H1 (cell line): ENCODE measurements around the gene NEK4. TPM values are rescaled to one million over a fixed set of nuclear protein-coding genes. Genes with fewer than 3 reads are reported as not detected.
A peak's percentile ranks its signal among the peaks of the same experiment; 100 is the strongest.

ENCODE experiments used
- CTCF ChIA-PET: fragments of 300-600 bp; sonication (Branson Sonifier 250); formaldehyde crosslinking; loops from one replicate; lab custom pipeline; 2021; ENCODE audit not compliant: partially characterized antibody; lab: Charles Lee
- POLR2A ChIA-PET: fragments of 300-600 bp; sonication (Branson Sonifier 250); formaldehyde crosslinking; loops from one replicate; lab custom pipeline; 2021; ENCODE audit warnings: inconsistent platforms; ENCODE audit not compliant: partially characterized antibody; lab: Charles Lee
- DNase-seq, 2 experiments: peaks; one replicate each; pipeline versions ENCODE4 v3.0.0 to v3.0.0-alpha.2; 2010 to 2022; ENCODE audit warnings: low spot score in 2 of 2, low read depth in 1 of 2, mixed read lengths in 1 of 2
- FAIRE-seq: peaks from 2 replicates; lab custom pipeline; 2011; peaks lifted over from hg19 to GRCh38; lab: Jason Lieb, UNC
- H2AFZ ChIP-seq: 2 replicates; pipeline ENCODE4 v1.8.1; 2012; ENCODE audit warnings: low read length, inconsistent platforms
- H2AK5ac ChIP-seq: 2 replicates; pipeline ENCODE4 v1.6.1; 2013; ENCODE audit warnings: low read depth, low read length
- H2BK120ac ChIP-seq: replicated peaks from 2 replicates; pipeline ENCODE3; 2013; ENCODE audit warnings: low read depth, low read length, inconsistent platforms
- H2BK12ac ChIP-seq: 2 replicates; pipeline ENCODE4 v1.6.1; 2013; ENCODE audit warnings: low read depth, low read length
- H2BK15ac ChIP-seq: 2 replicates; pipeline ENCODE4 v1.6.1; 2013; ENCODE audit warnings: low read length
- H2BK20ac ChIP-seq: 2 replicates; pipeline ENCODE4 v1.6.1; 2013; ENCODE audit warnings: low read length
- H2BK5ac ChIP-seq: 2 replicates; pipeline ENCODE4 v1.6.1; 2013; ENCODE audit warnings: low read depth, low read length
- H3K14ac ChIP-seq: 2 replicates; pipeline ENCODE4 v1.6.1; 2013; ENCODE audit warnings: inconsistent platforms; ENCODE audit not compliant: insufficient read length
- H3K18ac ChIP-seq: 2 replicates; pipeline ENCODE4 v1.6.1; 2013; ENCODE audit warnings: low read length; ENCODE audit errors: extremely low read depth
- H3K23ac ChIP-seq: 2 replicates; pipeline ENCODE4 v1.6.1; 2013; ENCODE audit warnings: inconsistent platforms; ENCODE audit not compliant: insufficient read length
- H3K23me2 ChIP-seq: 2 replicates; pipeline ENCODE4 v1.6.1; 2013; ENCODE audit warnings: low read depth, low read length
- H3K27ac ChIP-seq: 2 replicates; pipeline ENCODE4 v1.6.1; 2011; ENCODE audit warnings: low read depth, low read length, inconsistent platforms
- H3K27me3 ChIP-seq, 4 experiments: replicated peaks in 1 of 4; 1 replicate in 1 of 4; 2 replicates in 3 of 4; pipeline versions ENCODE4 v1.6.1 to v1.8.1; 2011 to 2013; ENCODE audit warnings: low read length in 3 of 4, mild to moderate bottlenecking in 3 of 4, inconsistent platforms in 2 of 4, mixed read lengths in 2 of 4, moderate library complexity in 1 of 4; ENCODE audit not compliant: control insufficient read depth in 3 of 4, insufficient read depth in 3 of 4; ENCODE audit errors: extremely low read depth in 1 of 4
- H3K36me3 ChIP-seq, 4 experiments: 2 replicates each; pipeline versions ENCODE4 v1.6.1 to v1.8.1; 2011 to 2013; ENCODE audit warnings: mild to moderate bottlenecking in 4 of 4, low read length in 3 of 4, moderate library complexity in 2 of 4, control low read depth in 1 of 4, inconsistent platforms in 1 of 4; ENCODE audit not compliant: insufficient read depth in 4 of 4, control insufficient read depth in 2 of 4
- H3K4ac ChIP-seq: replicated peaks from 2 replicates; pipeline ENCODE3; 2013; ENCODE audit warnings: low read length, low read depth, mixed read lengths, inconsistent platforms; ENCODE audit not compliant: insufficient read length
- H3K4me1 ChIP-seq, 4 experiments: replicated peaks in 1 of 4; 1 replicate in 1 of 4; 2 replicates in 3 of 4; pipeline versions ENCODE4 v1.6.1 to v1.8.1; 2011 to 2013; ENCODE audit warnings: low read length in 3 of 4, inconsistent platforms in 2 of 4, mixed read lengths in 1 of 4; ENCODE audit not compliant: insufficient read depth in 4 of 4, control insufficient read depth in 3 of 4
- H3K4me2 ChIP-seq, 2 experiments: 2 replicates each; pipeline versions ENCODE4 v1.6.1 to v1.8.1; 2011 to 2013; ENCODE audit warnings: low read depth in 2 of 2, low read length in 2 of 2, control low read depth in 1 of 2, inconsistent platforms in 1 of 2, mild to moderate bottlenecking in 1 of 2; ENCODE audit not compliant: insufficient read depth in 1 of 2
- H3K4me3 ChIP-seq, 4 experiments: fragments of 200-600, 300-600 bp in 1 of 4; sonication (generic), shearing (Covaris generic), sonication (Bioruptor Twin) in 1 of 4; 2 replicates each; pipeline versions ENCODE4 v1.5.1 to v1.8.1; 2011 to 2016; ENCODE audit warnings: low read length in 4 of 4, low read depth in 3 of 4, control low read depth in 2 of 4, inconsistent platforms in 2 of 4, mild to moderate bottlenecking in 2 of 4, mixed read lengths in 1 of 4, moderate library complexity in 1 of 4; ENCODE audit not compliant: insufficient read depth in 2 of 4; ENCODE audit errors: extremely low read depth in 1 of 4
- H3K56ac ChIP-seq: replicated peaks from 2 replicates; pipeline ENCODE3; 2013; ENCODE audit warnings: low read depth, mild to moderate bottlenecking, mixed read lengths, low read length, inconsistent platforms; ENCODE audit not compliant: insufficient read length
- H3K79me1 ChIP-seq: 2 replicates; pipeline ENCODE4 v1.6.1; 2013; ENCODE audit warnings: low read depth, low read length, control low read depth
- H3K79me2 ChIP-seq, 2 experiments: 2 replicates each; pipeline versions ENCODE4 v1.6.1 to v1.8.1; 2012 to 2013; ENCODE audit warnings: low read length in 2 of 2, mild to moderate bottlenecking in 2 of 2, inconsistent platforms in 1 of 2; ENCODE audit not compliant: insufficient read depth in 2 of 2, control insufficient read depth in 1 of 2
- H3K9ac ChIP-seq, 4 experiments: replicated peaks in 1 of 4; 1 replicate in 1 of 4; 2 replicates in 3 of 4; pipeline versions ENCODE4 v1.6.1 to v1.8.1; 2011 to 2013; ENCODE audit warnings: low read depth in 3 of 4, low read length in 3 of 4, control low read depth in 2 of 4, mild to moderate bottlenecking in 2 of 4, moderate library complexity in 2 of 4, inconsistent platforms in 1 of 4; ENCODE audit errors: extremely low read depth in 1 of 4
- H3K9me3 ChIP-seq, 2 experiments: 2 replicates each; pipeline versions ENCODE4 v1.6.1 to v1.8.1; 2012 to 2013; ENCODE audit warnings: mild to moderate bottlenecking in 2 of 2, moderate library complexity in 2 of 2, control low read depth in 1 of 2, inconsistent platforms in 1 of 2, low read depth in 1 of 2, low read length in 1 of 2, mixed read lengths in 1 of 2; ENCODE audit not compliant: insufficient read depth in 2 of 2
- H4K20me1 ChIP-seq, 2 experiments: replicated peaks in 1 of 2; 2 replicates each; pipeline versions ENCODE3 to v1.8.1; 2011 to 2013; ENCODE audit warnings: inconsistent platforms in 2 of 2, low read length in 2 of 2, mild to moderate bottlenecking in 1 of 2; ENCODE audit not compliant: insufficient read depth in 2 of 2, control insufficient read depth in 1 of 2
- H4K5ac ChIP-seq: 2 replicates; pipeline ENCODE4 v1.6.1; 2013; ENCODE audit warnings: low read length, low read depth, mixed read lengths, inconsistent platforms; ENCODE audit not compliant: insufficient read length
- H4K8ac ChIP-seq: 2 replicates; pipeline ENCODE4 v1.8.0; 2013; ENCODE audit warnings: mild to moderate bottlenecking, moderate library complexity, low read length, inconsistent platforms; ENCODE audit not compliant: insufficient read depth; ENCODE audit errors: extremely low read depth
- H4K91ac ChIP-seq: replicated peaks from 2 replicates; pipeline ENCODE3; 2013; ENCODE audit warnings: low read length, mixed read lengths, inconsistent platforms; ENCODE audit not compliant: insufficient read length
- ATF2 ChIP-seq: IDR thresholded peaks from 2 replicates; pipeline ENCODE4 v1.6.1; 2012; ENCODE audit warnings: low read length, inconsistent platforms
- CREB1 ChIP-seq: IDR thresholded peaks from 2 replicates; pipeline ENCODE4 v1.6.1; 2012; ENCODE audit warnings: inconsistent platforms
- CTBP2 ChIP-seq: IDR thresholded peaks from 2 replicates; pipeline ENCODE4 v1.7.0; 2011; ENCODE audit warnings: borderline replicate concordance, mild to moderate bottlenecking, moderate library complexity, mixed read lengths, low read length; ENCODE audit not compliant: insufficient read depth, insufficient read length
- EP300 ChIP-seq, 2 experiments: IDR thresholded peaks; 1 replicate in 1 of 2; 2 replicates in 1 of 2; pipeline ENCODE4 v1.6.1; 2011 to 2012; ENCODE audit warnings: low read depth in 2 of 2, low read length in 2 of 2, mild to moderate bottlenecking in 2 of 2, borderline replicate concordance in 1 of 2, inconsistent platforms in 1 of 2, moderate library complexity in 1 of 2
- GABPA ChIP-seq: IDR thresholded peaks from 2 replicates; pipeline ENCODE4 v1.6.1; 2011; ENCODE audit warnings: mild to moderate bottlenecking, low read length, moderate library complexity, borderline replicate concordance; ENCODE audit not compliant: insufficient read depth
- JUN ChIP-seq: IDR thresholded peaks from 2 replicates; pipeline ENCODE4 v1.6.1; 2011; ENCODE audit warnings: low read depth, mild to moderate bottlenecking, improper control_type of control experiment, low read length
- JUND ChIP-seq: IDR thresholded peaks from 2 replicates; pipeline ENCODE4 v1.6.1; 2011; ENCODE audit warnings: mild to moderate bottlenecking, improper control_type of control experiment, low read length
- NANOG ChIP-seq: IDR thresholded peaks from 2 replicates; pipeline ENCODE4 v1.6.1; 2011; ENCODE audit warnings: low read length, low read depth, mild to moderate bottlenecking, inconsistent platforms; ENCODE audit not compliant: insufficient read depth, poor library complexity, severe bottlenecking
- NRF1 ChIP-seq: IDR thresholded peaks from 2 replicates; pipeline ENCODE4 v1.6.1; 2011; ENCODE audit warnings: mild to moderate bottlenecking, low read depth, low read length, improper control_type of control experiment
- PHF8 ChIP-seq: fragments of 200-600 bp; sonication (generic); conservative IDR thresholded peaks from 2 replicates; pipeline ENCODE4 v1.7.1; 2012; ENCODE audit warnings: low read depth, mild to moderate bottlenecking, inconsistent platforms, low read length, moderate library complexity
- SIN3A ChIP-seq, 2 experiments: IDR thresholded peaks in 1 of 2; conservative IDR thresholded peaks in 1 of 2; 2 replicates each; pipeline ENCODE4 v1.6.1; 2011 to 2012; ENCODE audit warnings: low read length in 2 of 2, improper control_type of control experiment in 1 of 2, low read depth in 1 of 2, mild to moderate bottlenecking in 1 of 2
- WGBS, 2 experiments: shearing (Covaris generic) in 1 of 2; methylation state at CpG; one replicate each; pipeline versions ENCODE4 v1.1.6 to v1.1.7; 2013 to 2015; ENCODE audit warnings: low lambda C conversion rate in 2 of 2, mixed read lengths in 2 of 2, inconsistent platforms in 1 of 2, low coverage in 1 of 2, missing lambda C conversion rate in 1 of 2; ENCODE audit not compliant: insufficient replicate concordance in 2 of 2, insufficient coverage in 1 of 2, insufficient read length in 1 of 2; ENCODE audit errors: extremely low coverage in 1 of 2, missing lambda C conversion rate in 1 of 2; 5-methylcytosine and 5-hydroxymethylcytosine counted together
- polyA plus RNA-seq, 7 experiments: library from polyadenylated mRNA; depleted of rRNA in 3 of 7; stranded (reverse) in 5 of 7; unstranded in 2 of 7; fragments of >200 nt in 5 of 7; fragments of 200-250 nt in 2 of 7; gene quantifications; 1 replicate in 5 of 7; 2 replicates in 1 of 7; 4 replicates in 1 of 7; pipeline versions ENCODE4 v1.2.1 to v1.2.3, GENCODE V29; 2011 to 2013; ENCODE audit warnings: missing spikeins in 2 of 7, mixed read lengths in 2 of 7
- total RNA-seq: library from RNA; stranded (reverse); fragmentation: NEBNext Ultra II Directional; extraction: Animal tissue kit (Norgen Biotek cat#: 25700); gene quantifications from 2 replicates; pipeline ENCODE4 v1.2.1, GENCODE V29; 2021

The NEK4 gene
- total and polyA plus RNA-seq, 2 of the 8 experiments (the other 6 are each of a cell fraction or from before 2014, with no cell fraction given) = 7.5 to 40.0 TPM

- peaks cover 8% of the 10 kb centered on the region for H3K79me1 ChIP-seq
- H2BK120ac ChIP-seq = no peak overlapping the region
- H3K79me2 ChIP-seq = peaks cover 0 to 34% of the 10 kb centered on the region in 2 experiments; a peak in 2 of 4 replicates
- peak overlapping the region; percentile 94 to 99 for H3K4me2 ChIP-seq
- no peak for FAIRE-seq
- H3K4me3 ChIP-seq = peak overlapping the region; percentile 70 to 93 (median 82)
- 2% methylated on average over 25 of the region's 25 CpGs; no CpG with 5 or more reads in 1 of the 2 experiments for WGBS, 2 experiments
- no peak overlapping the region; the same call in 1 of the 2 replicates for H3K18ac ChIP-seq
- H3K36me3 ChIP-seq = peaks cover 0 to 9% (median 1%) of the 10 kb centered on the region in 4 experiments; a peak in 3 of 8 replicates
- H3K27ac ChIP-seq = peak overlapping the region; percentile 70; the same call in 1 of the 2 replicates
- H3K4me1 ChIP-seq = peaks cover 0 to 5% (median 2%) of the 10 kb centered on the region in 4 experiments; a peak in 5 of 7 replicates
- H4K20me1 ChIP-seq = no peaks in the 10 kb centered on the region
- H3K9ac ChIP-seq = peak overlapping the region; percentile 55 to 85 (median 68); a peak in 6 of 7 replicates
- ChIA-PET CTCF (interaction anchor here (1.0 kb wide), 1 partner anchor 9 kb away, joined by 3 read pairs; no protein-coding TSS in a partner anchor), POLR2A (interaction anchor here (0.6 to 18.8 kb wide), 5 partner anchors 10 to 338 kb away, joined by 3 to 347 read pairs (median 5); partner anchors contain the start of genes GNL3 and PBRM1)
- H3K14ac ChIP-seq = no peak overlapping the region
- no peak overlapping the region for H2BK20ac ChIP-seq
- no peak overlapping the region for H2AK5ac ChIP-seq
- H4K8ac ChIP-seq = peak overlapping the region; percentile 80; the same call in 1 of the 2 replicates
- peak overlapping the region; percentile 74 for H4K5ac ChIP-seq
- peak overlapping the region; percentile 10 for H3K56ac ChIP-seq
- no peak overlapping the region for H2BK12ac ChIP-seq
- no peak overlapping the region for H3K4ac ChIP-seq
- H2AFZ ChIP-seq = peak overlapping the region; percentile 93; the same call in 1 of the 2 replicates
- H3K23ac ChIP-seq = no peak overlapping the region
- H2BK15ac ChIP-seq = no peak overlapping the region
- no peak for DNase-seq
- H2BK5ac ChIP-seq = peak overlapping the region; percentile 88; the same call in 1 of the 2 replicates
- peaks cover 13% of the 10 kb centered on the region for H3K23me2 ChIP-seq
- H3K27me3 ChIP-seq = no peaks in the 10 kb centered on the region
- H4K91ac ChIP-seq = peak overlapping the region; percentile 81
- H3K9me3 ChIP-seq = no peaks in the 10 kb centered on the region
- TF ChIP-seq ATF2 = no peak
- no peak for TF ChIP-seq JUND
- no peak; the same call in 1 of the 2 replicates for TF ChIP-seq PHF8
- TF ChIP-seq NANOG = no peak
- no peak for TF ChIP-seq EP300 (IDR thresholded peaks at IDR 0.05; ENCODE audit: borderline replicate concordance in 1 of 2, low read depth in 2 of 2, low read length in 2 of 2)
- TF ChIP-seq SIN3A (conservative IDR thresholded peaks at IDR 0.05 in 1 of 2, IDR thresholded peaks at IDR 0.05 in 1 of 2; ENCODE audit: low read depth in 1 of 2, low read length in 2 of 2) = no peak
- TF ChIP-seq GABPA = no peak
- TF ChIP-seq CTBP2 = no peak
- no peak for TF ChIP-seq CREB1
- TF ChIP-seq JUN = no peak
- no peak for TF ChIP-seq NRF1
These were observed 65.4 kb downstream of the NEK4 start for GRCh38 chr3:52705438-52705687.
